Sigmoid colon (tissue), 7 donors: Measurements from ENCODE around the gene MVB12B. TPM values are rescaled to one million over a fixed set of nuclear protein-coding genes. Genes with fewer than 3 reads are reported as not detected.

Source experiments
- DNase-seq: peaks from one replicate; pipeline ENCODE4 v3.0.0-alpha.2; 2019
- H3K27ac ChIP-seq, 4 donors: fragments of 200-600 bp; sonication (generic); one replicate each; pipeline ENCODE4 v1.5.1; 2016 to 2019; ENCODE audit warnings: mild to moderate bottlenecking in 1 of 4
- H3K27me3 ChIP-seq, 3 donors: fragments of 200-600 bp; sonication (generic); one replicate each; pipeline ENCODE4 v1.5.1; 2019; ENCODE audit warnings: mild to moderate bottlenecking in 1 of 3
- H3K36me3 ChIP-seq, 4 donors: fragments of 200-600 bp; sonication (generic); one replicate each; pipeline ENCODE4 v1.5.1; 2016 to 2019
- H3K4me1 ChIP-seq, 4 donors: fragments of 200-600 bp; sonication (generic); one replicate each; pipeline ENCODE4 v1.5.1; 2017 to 2019
- H3K4me3 ChIP-seq, 4 donors: fragments of 200-600 bp; sonication (generic); one replicate each; pipeline ENCODE4 v1.5.1; 2017 to 2019; ENCODE audit warnings: mild to moderate bottlenecking in 2 of 4, moderate library complexity in 1 of 4
- H3K9me3 ChIP-seq, 4 donors: fragments of 200-600 bp in 3 of 4; sonication (generic) in 3 of 4; one replicate each; pipeline versions ENCODE4 v1.5.1 to v1.6.1; 2013 to 2019
- CTCF ChIP-seq, 4 experiments: fragments of 450-650 bp in 3 of 4; fragments of 200-600 bp in 1 of 4; IDR thresholded peaks; one replicate each; pipeline ENCODE4 v1.5.1; 2016 to 2019; ENCODE audit warnings: antibody characterized with exemption in 4 of 4, mild to moderate bottlenecking in 3 of 4, moderate library complexity in 2 of 4
- EP300 ChIP-seq, 4 donors: sonication (generic); formaldehyde crosslinking; IDR thresholded peaks; one replicate each; pipeline ENCODE4 v1.6.1; 2017; ENCODE audit warnings: antibody characterized with exemption in 4 of 4
- POLR2A ChIP-seq, 2 donors: fragments of 450-650 bp; IDR thresholded peaks; one replicate each; pipeline ENCODE4 v1.6.1; 2016; ENCODE audit warnings: antibody characterized with exemption in 2 of 2, mild to moderate bottlenecking in 2 of 2, moderate library complexity in 2 of 2
- POLR2AphosphoS5 ChIP-seq, 4 donors: sonication (generic); formaldehyde crosslinking; IDR thresholded peaks; one replicate each; pipeline ENCODE4 v1.6.1; 2017; ENCODE audit warnings: antibody characterized with exemption in 4 of 4
- WGBS, 2 donors: extraction: QIAGEN DNeasy Blood & Tissue Kit; methylation state at CpG; one replicate each; pipeline ENCODE4 v1.1.7; 2013; 5-methylcytosine and 5-hydroxymethylcytosine counted together
- intact Hi-C: fragments of 100-400 bp; cut with DNase I; formaldehyde crosslinking; loops from one replicate; pipeline ENCODE4 v1.15.1; 2023
- polyA plus RNA-seq, 3 donors: library from polyadenylated mRNA; stranded (reverse); fragments of 200-250 nt; gene quantifications; one replicate each; pipeline ENCODE4 v1.2.3, GENCODE V29; 2013
- total RNA-seq, 4 donors: library from RNA; depleted of rRNA; stranded (reverse); fragments of >200 nt; gene quantifications; one replicate each; pipeline ENCODE4 v1.1.0, GENCODE V29; 2016
- donor health status: healthy with polysubstance abuse.
- donor health status: Bipolar disorder and iron deficiency.
- donor health status: healthy.

Gene MVB12B
- total and polyA plus RNA-seq, 7 donors: 5.1 to 14.4 (median 12.2) TPM

- Histone ChIP-seq H3K27me3 (no peaks in the 10 kb centered on the region), H3K9me3 (no peaks in the 10 kb centered on the region), H3K36me3 (peaks cover 0 to 24% (median 0%) of the 10 kb centered on the region in 4 donors), H3K4me3 (no peak overlapping the region), H3K4me1 (peaks cover 0 to 9% (median 0%) of the 10 kb centered on the region in 4 donors), H3K27ac (no peak overlapping the region)
- 89 to 93% methylated on average over 16 of the region's 16 CpGs for WGBS, 2 donors
- TF ChIP-seq CTCF (IDR thresholded peaks at IDR 0.05): no peak
- TF ChIP-seq EP300 (IDR thresholded peaks at IDR 0.05): no peak
- TF ChIP-seq POLR2A (IDR thresholded peaks at IDR 0.05): no peak
- no peak for TF ChIP-seq POLR2AphosphoS5 (IDR thresholded peaks at IDR 0.05)
- intact Hi-C loops: no loop called here
- no peak for DNase-seq
Measured at GRCh38 chr9:126456441-126457174, 130.0 kb downstream of the MVB12B start.

- no peak for DNase-seq
- 96% methylated on average over 5 of the region's 5 CpGs for WGBS, 2 donors
- Histone ChIP-seq H3K9me3 (no peaks in the 10 kb centered on the region), H3K4me3 (no peak overlapping the region), H3K4me1 (peaks cover 0 to 9% (median 0%) of the 10 kb centered on the region in 4 donors), H3K27ac (no peak overlapping the region), H3K27me3 (no peaks in the 10 kb centered on the region), H3K36me3 (peaks cover 0 to 21% (median 0%) of the 10 kb centered on the region in 4 donors)
- intact Hi-C loops: no loop called here
- TF ChIP-seq EP300 (IDR thresholded peaks at IDR 0.05) (no peak), POLR2A (IDR thresholded peaks at IDR 0.05) (no peak), CTCF (IDR thresholded peaks at IDR 0.05) (no peak), POLR2AphosphoS5 (IDR thresholded peaks at IDR 0.05) (no peak)
Measured at GRCh38 chr9:126457175-126457547, 130.5 kb downstream of the MVB12B start.

GRCh38 chr9:126457890-126458289, 131.3 kb downstream of the MVB12B start:
- WGBS, 2 donors: 90 to 91% methylated on average over 9 of the region's 9 CpGs
- no peak for TF ChIP-seq EP300 (IDR thresholded peaks at IDR 0.05)
- TF ChIP-seq POLR2AphosphoS5 (IDR thresholded peaks at IDR 0.05): no peak
- no peak for TF ChIP-seq CTCF (IDR thresholded peaks at IDR 0.05)
- no peak for TF ChIP-seq POLR2A (IDR thresholded peaks at IDR 0.05)
- Histone ChIP-seq H3K27me3 (no peaks in the 10 kb centered on the region), H3K9me3 (no peaks in the 10 kb centered on the region), H3K27ac (no peak overlapping the region), H3K4me3 (no peak overlapping the region), H3K36me3 (peaks cover 0 to 19% (median 0%) of the 10 kb centered on the region in 4 donors), H3K4me1 (peaks cover 0 to 9% (median 0%) of the 10 kb centered on the region in 4 donors)
- DNase-seq: no peak
- intact Hi-C loops: no loop called here

GRCh38 chr9:126459126-126459525, 132.5 kb downstream of the MVB12B start:
- Histone ChIP-seq H3K27ac (no peak overlapping the region), H3K36me3 (peaks cover 0 to 17% (median 0%) of the 10 kb centered on the region in 4 donors), H3K4me1 (peaks cover 0 to 9% (median 0%) of the 10 kb centered on the region in 4 donors), H3K27me3 (no peaks in the 10 kb centered on the region), H3K4me3 (no peak overlapping the region), H3K9me3 (no peaks in the 10 kb centered on the region)
- no peak for DNase-seq
- intact Hi-C loops: no loop called here
- no peak for TF ChIP-seq EP300 (IDR thresholded peaks at IDR 0.05)
- no peak for TF ChIP-seq POLR2A (IDR thresholded peaks at IDR 0.05)
- no peak for TF ChIP-seq POLR2AphosphoS5 (IDR thresholded peaks at IDR 0.05)
- TF ChIP-seq CTCF (IDR thresholded peaks at IDR 0.05): no peak
- WGBS, 2 donors: 81 to 93% methylated on average over 7 of the region's 7 CpGs
